Uterus (tissue), 4 donors: Measurements from ENCODE around the gene RAB9A. TPM values are rescaled to one million over a fixed set of nuclear protein-coding genes. Genes with fewer than 3 reads are reported as not detected.

Experiments used
- DNase-seq, 2 donors: peaks; one replicate each; pipeline ENCODE4 v3.0.0-alpha.2; 2019 to 2020
- H3K27ac ChIP-seq, 2 donors: fragments of 200-600 bp; sonication (generic); 1 replicate in 1 of 2; 2 replicates in 1 of 2; pipeline ENCODE4 v1.5.1; 2016 to 2018
- H3K27me3 ChIP-seq, 2 donors: fragments of 200-600 bp; sonication (generic); one replicate each; pipeline ENCODE4 v1.5.1; 2018 to 2019; ENCODE audit warnings: control low read depth in 1 of 2
- H3K36me3 ChIP-seq, 2 donors: fragments of 200-600 bp; sonication (generic); one replicate each; pipeline ENCODE4 v1.5.1; 2019; ENCODE audit warnings: control low read depth in 1 of 2
- H3K4me1 ChIP-seq, 2 donors: fragments of 200-600 bp; sonication (generic); one replicate each; pipeline ENCODE4 v1.5.1; 2018 to 2019; ENCODE audit warnings: control low read depth in 1 of 2
- H3K4me3 ChIP-seq, 2 donors: fragments of 200-600 bp; sonication (generic); 1 replicate in 1 of 2; 2 replicates in 1 of 2; pipeline ENCODE4 v1.5.1; 2018 to 2019; ENCODE audit warnings: mild to moderate bottlenecking in 1 of 2
- H3K9me3 ChIP-seq, 2 donors: fragments of 200-600 bp; sonication (generic); one replicate each; pipeline ENCODE4 v1.5.1; 2019; ENCODE audit warnings: control low read depth in 1 of 2
- POLR2A ChIP-seq, 2 donors: fragments of 450-650 bp; IDR thresholded peaks; one replicate each; pipeline ENCODE4 v1.6.1; 2016; ENCODE audit warnings: antibody characterized with exemption in 2 of 2, mild to moderate bottlenecking in 1 of 2, moderate library complexity in 1 of 2
- intact Hi-C: fragments of 100-400 bp; cut with DNase I; formaldehyde crosslinking; loops from one replicate; pipeline ENCODE4 v1.15.1; 2023; ENCODE audit warnings: low total_unique reads
- total RNA-seq, 4 donors: library from RNA; depleted of rRNA in 3 of 4; stranded (reverse); fragments of >200 nt in 3 of 4; gene quantifications; one replicate each; pipeline versions ENCODE4 v1.1.0 to v1.2.4, GENCODE V29; 2014 to 2023
- TF ChIP-seq, protein P1 (sequence below), 4 experiments: fragments of 200-600 bp in 2 of 4; fragments of 450-650 bp in 2 of 4; sonication (generic) in 2 of 4; IDR thresholded peaks; one replicate each; pipeline ENCODE4 v1.5.1; 2016 to 2019; ENCODE audit warnings: antibody characterized with exemption in 4 of 4, mild to moderate bottlenecking in 2 of 4, moderate library complexity in 1 of 4
- donor health status: DM: yes; HTN: yes; CAD: no.

RAB9A gene
- total RNA-seq, 4 donors from 2014 or later = 27.2 to 40.2 (median 28.2) TPM

DNA sequence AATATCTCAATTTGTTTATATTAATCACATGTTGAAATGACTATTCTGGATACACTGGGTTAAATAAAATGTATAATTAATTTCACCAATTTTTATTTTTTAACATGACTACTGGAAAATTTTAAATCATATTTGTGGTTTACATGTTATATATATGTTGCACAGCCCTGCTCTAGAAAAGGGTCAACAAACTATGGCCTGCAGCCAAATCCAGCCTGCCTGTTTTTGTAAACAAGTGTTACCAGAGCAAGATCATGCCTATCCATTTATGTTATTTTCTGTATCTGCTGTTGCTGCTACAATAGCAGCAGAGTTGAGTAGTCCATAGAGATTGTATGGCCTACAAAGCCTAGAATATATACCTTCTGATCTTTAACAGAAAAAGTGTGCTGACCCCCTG lies 34.8 kb upstream of the RAB9A start:
- intact Hi-C loops = no loop called here
- Histone ChIP-seq H3K27me3 (no peaks in the 10 kb centered on the region), H3K4me1 (no peaks in the 10 kb centered on the region), H3K36me3 (no peaks in the 10 kb centered on the region), H3K4me3 (no peak overlapping the region), H3K9me3 (no peaks in the 10 kb centered on the region), H3K27ac (peak overlapping the region; percentile 91 to 96)
- no peak for TF ChIP-seq POLR2A (IDR thresholded peaks at IDR 0.05)
- TF ChIP-seq, protein P1, sequence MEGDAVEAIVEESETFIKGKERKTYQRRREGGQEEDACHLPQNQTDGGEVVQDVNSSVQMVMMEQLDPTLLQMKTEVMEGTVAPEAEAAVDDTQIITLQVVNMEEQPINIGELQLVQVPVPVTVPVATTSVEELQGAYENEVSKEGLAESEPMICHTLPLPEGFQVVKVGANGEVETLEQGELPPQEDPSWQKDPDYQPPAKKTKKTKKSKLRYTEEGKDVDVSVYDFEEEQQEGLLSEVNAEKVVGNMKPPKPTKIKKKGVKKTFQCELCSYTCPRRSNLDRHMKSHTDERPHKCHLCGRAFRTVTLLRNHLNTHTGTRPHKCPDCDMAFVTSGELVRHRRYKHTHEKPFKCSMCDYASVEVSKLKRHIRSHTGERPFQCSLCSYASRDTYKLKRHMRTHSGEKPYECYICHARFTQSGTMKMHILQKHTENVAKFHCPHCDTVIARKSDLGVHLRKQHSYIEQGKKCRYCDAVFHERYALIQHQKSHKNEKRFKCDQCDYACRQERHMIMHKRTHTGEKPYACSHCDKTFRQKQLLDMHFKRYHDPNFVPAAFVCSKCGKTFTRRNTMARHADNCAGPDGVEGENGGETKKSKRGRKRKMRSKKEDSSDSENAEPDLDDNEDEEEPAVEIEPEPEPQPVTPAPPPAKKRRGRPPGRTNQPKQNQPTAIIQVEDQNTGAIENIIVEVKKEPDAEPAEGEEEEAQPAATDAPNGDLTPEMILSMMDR (IDR thresholded peaks at IDR 0.05) = no peak
- no peak for DNase-seq

DNA sequence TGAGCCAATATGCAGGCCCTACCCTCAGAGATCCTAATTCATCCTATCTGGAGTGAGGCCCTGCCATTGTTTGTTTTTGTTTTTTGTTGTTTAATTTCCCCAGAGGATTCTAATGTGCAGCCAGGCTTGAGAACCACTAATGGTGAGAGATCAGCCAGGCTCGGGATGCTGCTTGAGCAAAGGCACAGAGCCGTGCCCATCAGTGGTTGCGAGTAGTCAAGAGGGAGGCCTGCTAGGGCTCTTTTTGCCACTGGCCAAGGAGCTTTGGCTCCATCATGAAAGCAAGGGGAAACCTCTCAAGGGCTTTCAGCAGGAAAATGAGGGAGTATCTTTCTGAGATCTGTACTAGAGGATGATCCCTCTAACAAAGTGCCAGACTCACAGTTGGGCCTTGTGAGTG lies 33.3 kb upstream of the RAB9A start:
- no peak for TF ChIP-seq POLR2A (IDR thresholded peaks at IDR 0.05)
- TF ChIP-seq, protein P1 (IDR thresholded peaks at IDR 0.05) = no peak
- H3K4me1 ChIP-seq = no peaks in the 10 kb centered on the region
- intact Hi-C loops = no loop called here
- no peaks in the 10 kb centered on the region for H3K36me3 ChIP-seq
- H3K4me3 ChIP-seq = no peak overlapping the region
- H3K27me3 ChIP-seq = no peaks in the 10 kb centered on the region
- H3K27ac ChIP-seq = no peak overlapping the region
- no peak for DNase-seq
- no peaks in the 10 kb centered on the region for H3K9me3 ChIP-seq

DNA sequence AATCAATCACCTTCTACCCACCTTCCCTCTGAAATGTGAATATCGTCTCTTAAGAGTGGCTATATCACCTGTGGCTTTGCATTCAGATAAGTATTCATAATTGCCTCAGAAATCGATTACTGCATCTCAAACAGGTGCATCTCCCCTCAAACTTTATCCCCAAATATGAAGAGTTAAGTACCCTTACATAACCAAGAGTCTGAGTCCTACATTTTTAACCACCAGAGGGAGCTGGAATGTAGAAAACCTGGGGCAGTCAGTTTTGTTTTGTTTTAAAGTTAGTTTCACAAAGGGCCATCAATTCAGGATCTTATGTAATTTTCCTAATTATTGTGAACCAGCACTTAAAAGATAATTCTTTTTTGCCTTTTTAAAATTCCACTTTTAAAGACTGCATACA lies 30.3 kb upstream of the RAB9A start:
- H3K36me3 ChIP-seq = no peaks in the 10 kb centered on the region
- no peaks in the 10 kb centered on the region for H3K27me3 ChIP-seq
- peak overlapping the region; percentile 33 to 63 for H3K27ac ChIP-seq
- no peak for DNase-seq
- H3K9me3 ChIP-seq = no peaks in the 10 kb centered on the region
- intact Hi-C loops = no loop called here
- no peak overlapping the region for H3K4me3 ChIP-seq
- H3K4me1 ChIP-seq = no peaks in the 10 kb centered on the region
- TF ChIP-seq, protein P1 (IDR thresholded peaks at IDR 0.05) = peak; percentile 60 to 75 (median 72)
- TF ChIP-seq POLR2A (IDR thresholded peaks at IDR 0.05) = no peak

DNA sequence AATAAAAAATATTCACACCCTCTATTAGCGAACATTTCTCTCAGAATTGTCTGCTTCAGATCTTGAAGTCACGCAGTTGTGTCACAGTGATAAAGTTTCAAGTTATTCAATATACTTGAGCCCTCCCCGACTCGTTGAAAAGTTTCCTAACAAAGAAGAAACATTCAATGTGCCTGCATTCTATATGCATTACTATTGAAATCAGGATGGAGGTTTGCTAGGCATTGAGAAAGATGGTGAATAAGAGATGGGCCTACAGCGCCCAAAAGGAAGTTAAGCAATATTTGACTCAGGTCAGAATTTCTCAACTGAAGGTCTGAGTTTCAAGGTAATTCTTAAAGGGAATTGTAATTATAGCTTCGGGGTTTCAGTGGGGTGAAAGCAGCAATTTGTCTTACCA lies 29.9 kb upstream of the RAB9A start:
- TF ChIP-seq, protein P1 (IDR thresholded peaks at IDR 0.05) = no peak
- no peak for TF ChIP-seq POLR2A (IDR thresholded peaks at IDR 0.05)
- Histone ChIP-seq H3K27me3 (no peaks in the 10 kb centered on the region), H3K4me1 (no peaks in the 10 kb centered on the region), H3K9me3 (no peaks in the 10 kb centered on the region), H3K27ac (peak overlapping the region; percentile 33 to 63), H3K4me3 (no peak overlapping the region), H3K36me3 (no peaks in the 10 kb centered on the region)
- no peak for DNase-seq
- intact Hi-C loops = no loop called here

DNA sequence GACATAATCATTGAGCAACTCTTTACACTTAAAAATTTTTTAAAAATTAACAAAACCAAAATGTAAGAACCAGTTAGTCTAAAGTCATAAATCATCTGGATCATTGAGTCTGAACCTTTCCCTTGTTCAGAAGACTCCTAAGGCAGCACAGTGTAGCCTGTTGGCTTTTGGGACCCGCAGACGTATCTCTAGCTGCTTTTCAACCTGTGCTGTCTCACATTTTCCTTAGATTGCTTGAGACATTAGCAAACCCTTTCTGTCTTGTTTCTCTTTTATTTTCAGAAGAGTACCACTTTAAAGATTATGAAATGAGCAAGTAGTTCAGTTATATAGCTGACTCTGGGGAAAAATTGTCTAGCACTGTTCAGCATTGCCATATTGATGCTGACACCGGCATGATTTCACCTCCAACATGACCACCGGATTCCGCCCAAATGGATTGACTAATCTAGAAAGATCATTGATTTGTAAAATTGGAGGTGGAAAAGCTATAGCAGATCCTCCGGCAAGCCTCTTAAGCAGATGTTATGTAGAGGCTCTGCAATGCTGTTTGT lies 27.1 kb upstream of the RAB9A start:
- Histone ChIP-seq H3K9me3 (no peaks in the 10 kb centered on the region), H3K27me3 (no peaks in the 10 kb centered on the region), H3K27ac (peak overlapping the region; percentile 77 to 83), H3K4me1 (no peaks in the 10 kb centered on the region), H3K36me3 (no peaks in the 10 kb centered on the region), H3K4me3 (peak overlapping the region; percentile 8 to 28)
- DNase-seq = no peak
- no peak for TF ChIP-seq POLR2A (IDR thresholded peaks at IDR 0.05)
- TF ChIP-seq, protein P1 (IDR thresholded peaks at IDR 0.05) = no peak
- intact Hi-C loops = no loop called here
